ENCODE data around the gene AFAP1.

DNA sequence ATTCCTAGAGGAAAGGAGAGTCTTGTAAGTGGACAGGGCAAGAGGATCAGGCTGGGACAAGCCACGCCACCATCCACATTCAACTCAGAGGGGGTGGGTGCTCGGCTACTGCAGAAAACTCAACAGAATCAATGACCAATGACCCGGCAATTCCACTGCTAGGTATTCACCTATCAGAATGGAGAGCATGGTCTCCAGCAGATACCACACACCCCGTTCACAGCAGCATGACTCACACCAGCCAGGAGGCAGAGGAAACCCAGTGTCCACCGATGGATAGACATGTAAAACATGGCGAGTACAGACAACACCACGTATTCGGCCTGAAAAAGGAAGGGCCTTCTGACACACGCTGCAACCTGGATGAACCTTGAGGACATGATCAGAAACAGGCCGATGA is 175.9 kb downstream of the AFAP1 start:
- TF ChIP-seq, protein P1, sequence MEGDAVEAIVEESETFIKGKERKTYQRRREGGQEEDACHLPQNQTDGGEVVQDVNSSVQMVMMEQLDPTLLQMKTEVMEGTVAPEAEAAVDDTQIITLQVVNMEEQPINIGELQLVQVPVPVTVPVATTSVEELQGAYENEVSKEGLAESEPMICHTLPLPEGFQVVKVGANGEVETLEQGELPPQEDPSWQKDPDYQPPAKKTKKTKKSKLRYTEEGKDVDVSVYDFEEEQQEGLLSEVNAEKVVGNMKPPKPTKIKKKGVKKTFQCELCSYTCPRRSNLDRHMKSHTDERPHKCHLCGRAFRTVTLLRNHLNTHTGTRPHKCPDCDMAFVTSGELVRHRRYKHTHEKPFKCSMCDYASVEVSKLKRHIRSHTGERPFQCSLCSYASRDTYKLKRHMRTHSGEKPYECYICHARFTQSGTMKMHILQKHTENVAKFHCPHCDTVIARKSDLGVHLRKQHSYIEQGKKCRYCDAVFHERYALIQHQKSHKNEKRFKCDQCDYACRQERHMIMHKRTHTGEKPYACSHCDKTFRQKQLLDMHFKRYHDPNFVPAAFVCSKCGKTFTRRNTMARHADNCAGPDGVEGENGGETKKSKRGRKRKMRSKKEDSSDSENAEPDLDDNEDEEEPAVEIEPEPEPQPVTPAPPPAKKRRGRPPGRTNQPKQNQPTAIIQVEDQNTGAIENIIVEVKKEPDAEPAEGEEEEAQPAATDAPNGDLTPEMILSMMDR (IDR thresholded peaks at IDR 0.05), result no peak
- TF ChIP-seq ZFX (IDR thresholded peaks at IDR 0.05; ENCODE audit: borderline replicate concordance), result no peak
